Parathyroid adenoma (tissue), 2 donors: ENCODE results near the gene RGS9BP.

Source experiments
- H2AFZ ChIP-seq: fragments of 300-600 bp; sonication (generic); one replicate; pipeline ENCODE4 v1.7.0; 2017; ENCODE audit warnings: antibody characterized with exemption, mild to moderate bottlenecking
- H3K27ac ChIP-seq: fragments of 300-600 bp; sonication (generic); one replicate; pipeline ENCODE4 v1.7.0; 2017
- H3K27me3 ChIP-seq: fragments of 300-600 bp; sonication (generic); one replicate; pipeline ENCODE4 v1.7.0; 2017; ENCODE audit warnings: low read length; ENCODE audit not compliant: control insufficient read depth, insufficient read depth
- H3K36me3 ChIP-seq: fragments of 300-600 bp; sonication (generic); one replicate; pipeline ENCODE4 v1.7.0; 2017; ENCODE audit warnings: low read length; ENCODE audit not compliant: control insufficient read depth, insufficient read depth
- H3K4me1 ChIP-seq: fragments of 300-600 bp; sonication (generic); one replicate; pipeline ENCODE4 v1.7.0; 2017; ENCODE audit warnings: control low read depth
- H3K4me2 ChIP-seq: fragments of 300-600 bp; sonication (generic); one replicate; pipeline ENCODE4 v1.7.0; 2017; ENCODE audit warnings: low read length
- H3K4me3 ChIP-seq: fragments of 300-600 bp; sonication (generic); one replicate; pipeline ENCODE4 v1.7.0; 2017; ENCODE audit warnings: low read depth, low read length
- H3K79me2 ChIP-seq: fragments of 300-600 bp; sonication (generic); one replicate; pipeline ENCODE4 v1.7.0; 2017; ENCODE audit warnings: control low read depth
- H3K9ac ChIP-seq: fragments of 300-600 bp; sonication (generic); one replicate; pipeline ENCODE4 v1.7.0; 2017; ENCODE audit warnings: mild to moderate bottlenecking
- H3K9me3 ChIP-seq: fragments of 300-600 bp; sonication (generic); one replicate; pipeline ENCODE4 v1.7.0; 2017; ENCODE audit warnings: low read length; ENCODE audit not compliant: control insufficient read depth
- TF ChIP-seq, protein P1 (sequence below): fragments of 300-600 bp; sonication (generic); IDR thresholded peaks from one replicate; pipeline ENCODE4 v1.7.0; 2017; ENCODE audit warnings: antibody characterized with exemption, mild to moderate bottlenecking
- donor health status: primary hyperparathyroidism.

The RGS9BP gene

GRCh38 chr19:32673573-32673972 lies 2.1 kb upstream of the RGS9BP start:
- Histone ChIP-seq H3K27ac (no peak overlapping the region), H3K9ac (no peak overlapping the region)

GRCh38 chr19:32674153-32674930 lies 1.3 kb upstream of the RGS9BP start:
- Histone ChIP-seq H3K27ac (no peak overlapping the region), H3K36me3 (no peaks in the 10 kb centered on the region), H2AFZ (peak overlapping the region; percentile 86), H3K4me2 (peak overlapping the region; percentile 73), H3K4me1 (no peaks in the 10 kb centered on the region), H3K79me2 (peaks cover 20% of the 10 kb centered on the region), H3K9ac (no peak overlapping the region), H3K9me3 (no peaks in the 10 kb centered on the region), H3K27me3 (no peaks in the 10 kb centered on the region), H3K4me3 (peak overlapping the region; percentile 88)
- TF ChIP-seq, protein P1, sequence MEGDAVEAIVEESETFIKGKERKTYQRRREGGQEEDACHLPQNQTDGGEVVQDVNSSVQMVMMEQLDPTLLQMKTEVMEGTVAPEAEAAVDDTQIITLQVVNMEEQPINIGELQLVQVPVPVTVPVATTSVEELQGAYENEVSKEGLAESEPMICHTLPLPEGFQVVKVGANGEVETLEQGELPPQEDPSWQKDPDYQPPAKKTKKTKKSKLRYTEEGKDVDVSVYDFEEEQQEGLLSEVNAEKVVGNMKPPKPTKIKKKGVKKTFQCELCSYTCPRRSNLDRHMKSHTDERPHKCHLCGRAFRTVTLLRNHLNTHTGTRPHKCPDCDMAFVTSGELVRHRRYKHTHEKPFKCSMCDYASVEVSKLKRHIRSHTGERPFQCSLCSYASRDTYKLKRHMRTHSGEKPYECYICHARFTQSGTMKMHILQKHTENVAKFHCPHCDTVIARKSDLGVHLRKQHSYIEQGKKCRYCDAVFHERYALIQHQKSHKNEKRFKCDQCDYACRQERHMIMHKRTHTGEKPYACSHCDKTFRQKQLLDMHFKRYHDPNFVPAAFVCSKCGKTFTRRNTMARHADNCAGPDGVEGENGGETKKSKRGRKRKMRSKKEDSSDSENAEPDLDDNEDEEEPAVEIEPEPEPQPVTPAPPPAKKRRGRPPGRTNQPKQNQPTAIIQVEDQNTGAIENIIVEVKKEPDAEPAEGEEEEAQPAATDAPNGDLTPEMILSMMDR, result no peak

More at GRCh38 chr19:32673573-32673972, 2.1 kb upstream of the RGS9BP start:
- no peak overlapping the region for H3K4me2 ChIP-seq
- no peak overlapping the region for H2AFZ ChIP-seq
- TF ChIP-seq, protein P1, result no peak
- peaks cover 27% of the 10 kb centered on the region for H3K79me2 ChIP-seq
- H3K4me3 ChIP-seq, result no peak overlapping the region
- no peaks in the 10 kb centered on the region for H3K9me3 ChIP-seq
- no peaks in the 10 kb centered on the region for H3K27me3 ChIP-seq
- H3K4me1 ChIP-seq, result no peaks in the 10 kb centered on the region
- H3K36me3 ChIP-seq, result no peaks in the 10 kb centered on the region

DNA sequence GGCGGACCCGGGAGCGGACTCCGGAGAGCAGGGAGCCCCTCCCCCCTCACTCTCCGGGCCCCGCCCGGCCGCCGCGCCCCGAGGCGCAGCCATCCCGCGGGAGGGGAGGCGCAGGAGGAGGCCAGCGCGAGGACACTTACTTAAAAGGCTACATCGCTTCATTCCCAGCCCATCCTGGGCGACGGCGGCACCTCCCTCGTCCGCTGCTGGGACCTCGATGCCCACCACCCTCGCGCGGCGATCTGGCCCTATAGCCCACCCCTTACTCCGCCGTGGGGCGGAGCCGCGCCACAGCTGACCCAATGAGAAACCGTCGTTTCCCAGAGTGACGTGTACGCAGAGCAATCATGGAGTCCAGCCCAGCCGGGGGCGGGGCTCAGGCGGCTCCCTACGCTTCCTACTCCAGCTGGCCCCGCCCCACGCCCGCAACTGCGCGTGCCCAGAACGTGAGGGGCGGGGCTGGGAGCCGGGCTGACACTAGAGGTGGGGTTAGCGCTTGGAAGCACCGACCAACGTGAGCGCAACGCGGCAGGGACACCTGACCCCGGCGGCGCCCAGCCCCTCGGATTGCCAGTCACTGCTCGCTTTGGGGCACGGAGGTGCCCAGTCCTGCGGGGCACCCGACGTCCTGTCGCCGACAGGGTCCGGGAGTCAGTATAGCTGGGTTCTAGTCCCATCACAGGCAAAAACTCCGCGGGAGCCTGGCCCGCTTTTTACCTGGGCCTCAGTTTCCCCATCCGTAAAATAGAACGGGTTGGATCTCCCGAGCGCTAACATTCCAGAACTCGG lies 523 bp upstream of the RGS9BP start, which contains the start of gene ANKRD27:
ANKRD27 (minus strand) TSS at position 250 of the 789 bp plus-strand sequence. CDS start 16,165 bp downstream, outside the sequence.
- H3K9me3 ChIP-seq, result no peaks in the 10 kb centered on the region
- peak within 1 kb of the TSS; percentile 73 for H3K4me2 ChIP-seq
- peak within 1 kb of the TSS; percentile 56 for H3K27ac ChIP-seq
- H3K79me2 ChIP-seq, result peaks cover 14% of the 10 kb centered on the region
- TF ChIP-seq, protein P1, result no peak
- H2AFZ ChIP-seq, result peak within 1 kb of the TSS; percentile 86
- no peaks in the 10 kb centered on the region for H3K4me1 ChIP-seq
- no peak within 1 kb of the TSS for H3K9ac ChIP-seq
- H3K36me3 ChIP-seq, result no peaks in the 10 kb centered on the region
- no peaks in the 10 kb centered on the region for H3K27me3 ChIP-seq
- H3K4me3 ChIP-seq, result peak within 1 kb of the TSS; percentile 88

GRCh38 chr19:32676186-32676894 lies 692 bp downstream of the RGS9BP start:
- Histone ChIP-seq H2AFZ (peak overlapping the region; percentile 86), H3K4me2 (peak overlapping the region; percentile 73), H3K79me2 (peaks cover 12% of the 10 kb centered on the region), H3K9me3 (no peaks in the 10 kb centered on the region), H3K4me1 (no peaks in the 10 kb centered on the region), H3K27ac (no peak overlapping the region), H3K4me3 (peak overlapping the region; percentile 88), H3K36me3 (no peaks in the 10 kb centered on the region), H3K27me3 (no peaks in the 10 kb centered on the region), H3K9ac (no peak overlapping the region)
- TF ChIP-seq, protein P1, result no peak
